Renal cortex interstitium (tissue), 11 donors: ENCODE measurements around the gene MAST3. TPM values are rescaled to one million over a fixed set of nuclear protein-coding genes. Genes with fewer than 3 reads are reported as not detected.

Experiments used
- DNase-seq, 11 donors: peaks; one replicate each; pipeline ENCODE4 v3.0.0-alpha.2; 2013; ENCODE audit warnings: low read depth in 9 of 11, low spot score in 4 of 11; ENCODE audit errors: extremely low read depth in 1 of 11
- polyA plus RNA-seq, 3 donors: library from polyadenylated mRNA; unstranded; fragments of 120-200 nt; gene quantifications; one replicate each; pipeline ENCODE4 v1.2.1, GENCODE V29; 2013; ENCODE audit not compliant: insufficient read length in 3 of 3

The MAST3 gene
- polyA plus RNA-seq, 3 donors, result 4.6 to 9.2 (median 5.5) TPM

DNA sequence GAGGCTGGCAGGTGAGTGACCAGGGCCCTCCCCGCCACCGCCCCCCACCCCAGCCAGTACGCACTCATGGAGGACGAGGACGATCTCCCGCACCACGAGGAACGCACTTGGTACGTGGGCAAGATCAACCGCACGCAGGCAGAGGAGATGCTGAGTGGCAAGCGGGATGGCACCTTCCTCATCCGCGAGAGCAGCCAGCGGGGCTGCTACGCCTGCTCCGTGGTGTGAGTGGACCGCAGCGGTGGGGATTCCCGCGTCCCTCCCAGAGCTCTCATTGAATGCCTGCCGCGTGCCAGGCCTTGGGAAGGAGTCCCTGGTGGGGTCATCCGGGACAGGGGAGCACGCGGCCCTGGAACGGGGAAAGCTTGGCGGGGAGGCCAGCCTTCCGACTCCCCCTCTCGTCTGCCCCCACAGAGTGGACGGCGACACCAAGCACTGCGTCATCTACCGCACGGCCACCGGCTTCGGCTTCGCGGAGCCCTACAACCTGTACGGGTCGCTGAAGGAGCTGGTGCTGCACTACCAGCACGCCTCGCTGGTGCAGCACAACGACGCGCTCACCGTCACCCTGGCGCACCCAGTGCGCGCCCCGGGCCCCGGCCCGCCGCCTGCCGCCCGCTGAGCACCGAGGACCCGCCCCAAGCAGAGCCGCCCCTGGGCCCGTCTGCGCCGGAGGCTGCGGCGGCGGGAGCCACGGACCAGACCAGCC lies 71.2 kb downstream of the MAST3 start:
- no peak for DNase-seq

DNA sequence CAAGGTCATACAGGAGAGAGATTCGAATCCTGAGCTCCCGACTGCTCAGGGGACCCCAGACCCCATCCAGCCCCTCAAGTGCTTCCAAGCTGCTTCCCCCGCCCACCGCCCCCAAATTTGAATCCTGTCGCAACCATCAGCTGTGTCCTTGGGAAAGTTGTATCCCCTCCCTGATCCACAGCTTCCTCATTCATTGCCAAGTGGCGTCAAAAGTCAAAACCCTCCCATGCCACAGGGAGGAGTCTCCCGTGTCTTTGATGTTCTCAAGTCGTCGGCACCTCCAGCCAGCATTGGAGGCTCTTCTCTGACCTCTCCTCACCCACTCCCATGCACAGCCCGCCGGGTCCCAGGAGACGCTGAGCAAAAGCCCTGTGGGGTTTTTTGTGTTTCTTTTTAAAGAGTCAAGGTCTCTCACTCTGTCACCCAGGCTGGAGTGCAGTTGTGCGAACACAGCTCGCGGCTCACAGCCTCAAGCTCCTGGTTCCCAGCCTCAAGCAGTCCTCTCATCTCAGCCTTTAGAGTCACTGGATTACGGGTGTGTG lies 73.2 kb downstream of the MAST3 start:
- DNase-seq, result no peak

- DNase-seq, result no peak
Measured at GRCh38 chr19:18171605-18172327, 74.2 kb downstream of the MAST3 start.

GRCh38 chr19:18172331-18173053 lies 74.9 kb downstream of the MAST3 start:
- DNase-seq, result no peak

DNA sequence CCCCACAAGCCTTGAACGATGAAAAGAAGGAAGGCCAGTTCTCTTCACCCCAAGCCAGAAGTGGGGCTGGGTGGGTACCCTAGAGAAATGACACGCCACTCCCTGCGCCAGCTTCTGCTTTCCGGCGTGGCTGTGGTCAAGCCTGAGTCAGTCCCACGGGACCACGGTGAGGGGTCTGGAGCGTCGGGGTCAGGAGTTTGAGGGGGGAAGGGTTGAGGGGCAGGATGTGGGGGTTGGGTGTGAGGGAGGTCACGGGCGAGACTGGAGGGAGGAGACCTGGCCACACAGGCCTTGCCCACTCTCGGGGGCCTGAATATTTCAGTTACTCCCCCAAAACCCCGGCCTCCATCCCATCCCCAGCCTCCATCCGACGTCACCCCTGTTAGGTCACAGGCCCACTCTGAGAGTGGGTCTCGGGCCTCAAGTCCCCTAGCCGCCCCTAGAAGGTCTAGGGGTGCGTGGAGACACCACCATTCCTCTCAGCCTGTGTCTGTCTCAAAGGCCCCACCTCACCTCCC lies 75.5 kb downstream of the MAST3 start:
- DNase-seq, result no peak

GRCh38 chr19:18173572-18174288 lies 76.2 kb downstream of the MAST3 start, which contains the start of gene IFI30:
Gene IFI30 (plus strand): TSS chr19:18173813. CDS start chr19:18173842, 29 bp downstream.
- peak in 1 of 11 donors; percentile 78 for DNase-seq

DNA sequence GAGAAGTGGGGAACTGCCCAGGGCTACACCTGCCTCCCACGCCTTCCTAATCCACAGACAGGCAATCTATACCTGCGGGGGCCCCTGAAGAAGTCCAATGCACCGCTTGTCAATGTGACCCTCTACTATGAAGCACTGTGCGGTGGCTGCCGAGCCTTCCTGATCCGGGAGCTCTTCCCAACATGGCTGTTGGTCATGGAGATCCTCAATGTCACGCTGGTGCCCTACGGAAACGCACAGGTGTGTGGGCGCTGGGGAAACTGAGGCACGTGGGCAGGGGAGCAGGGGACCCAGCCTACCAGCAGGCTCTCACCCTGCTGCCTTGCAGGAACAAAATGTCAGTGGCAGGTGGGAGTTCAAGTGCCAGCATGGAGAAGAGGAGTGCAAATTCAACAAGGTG lies 77.4 kb downstream of the MAST3 start:
- DNase-seq, result no peak

GRCh38 chr19:18176367-18177310 lies 79.1 kb downstream of the MAST3 start:
- no peak for DNase-seq

DNA sequence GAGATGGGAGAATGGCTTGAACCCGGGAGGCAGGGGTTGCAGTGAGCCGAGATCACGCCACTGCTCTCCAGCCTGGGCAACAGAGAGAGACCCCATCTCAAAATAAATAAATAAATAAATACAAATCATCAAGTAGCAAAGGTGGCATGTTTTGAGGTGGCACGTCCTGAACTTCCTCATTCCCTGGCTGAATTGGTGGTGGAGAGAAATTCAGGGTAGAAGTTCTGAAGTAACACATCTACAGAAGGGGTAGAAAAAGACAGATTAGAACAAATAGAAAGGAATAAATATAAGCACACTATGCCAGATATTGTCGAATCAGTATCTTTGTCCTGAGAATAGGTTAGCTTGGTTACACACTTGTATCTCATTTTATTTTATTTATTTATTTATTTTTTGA lies 82.4 kb downstream of the MAST3 start:
- DNase-seq, result no peak

- DNase-seq, result no peak
Measured at GRCh38 chr19:18183529-18183928, 86.0 kb downstream of the MAST3 start.

- no peak for DNase-seq
Measured at GRCh38 chr19:18185538-18185937, 88.0 kb downstream of the MAST3 start.

DNA sequence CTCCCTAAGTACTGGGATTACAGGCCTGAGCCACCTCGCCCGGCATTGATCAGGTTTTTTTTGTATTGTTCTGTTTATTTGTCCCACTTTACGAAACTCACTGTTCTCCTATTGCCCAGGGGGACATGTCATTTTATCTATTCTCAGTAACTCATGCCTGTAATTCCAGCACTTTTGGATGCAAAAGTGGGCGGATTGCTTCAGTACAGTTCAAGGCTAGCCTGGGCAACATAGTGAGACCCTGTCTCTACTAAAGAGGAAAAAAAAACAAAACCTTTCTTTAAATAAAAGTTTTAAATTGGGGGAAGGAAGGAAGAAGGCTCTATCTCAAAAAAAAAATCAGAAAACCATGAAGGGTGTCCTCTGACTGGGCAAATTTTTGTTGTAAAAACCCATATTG lies 92.7 kb downstream of the MAST3 start:
- no peak for DNase-seq

DNA sequence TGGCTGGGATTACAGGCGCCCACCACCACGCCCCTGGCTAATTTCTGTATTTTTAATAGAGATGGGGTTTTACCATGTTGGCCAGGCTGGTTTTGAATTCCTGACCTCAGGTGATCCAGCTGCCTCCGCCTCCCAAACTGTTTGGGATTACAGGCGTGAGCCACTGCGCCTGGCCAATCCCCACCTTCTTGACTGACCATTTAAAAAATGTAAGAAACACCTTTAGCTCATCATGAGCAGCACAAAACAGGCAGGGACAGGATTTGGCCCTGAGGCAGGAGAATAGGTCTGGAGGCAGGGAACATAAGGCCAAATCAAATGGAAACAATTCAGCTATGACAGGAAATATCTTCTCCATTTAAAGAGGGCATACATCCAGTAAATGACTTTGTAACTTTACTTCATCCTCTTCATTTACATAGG lies 94.1 kb downstream of the MAST3 start:
- no peak for DNase-seq

DNA sequence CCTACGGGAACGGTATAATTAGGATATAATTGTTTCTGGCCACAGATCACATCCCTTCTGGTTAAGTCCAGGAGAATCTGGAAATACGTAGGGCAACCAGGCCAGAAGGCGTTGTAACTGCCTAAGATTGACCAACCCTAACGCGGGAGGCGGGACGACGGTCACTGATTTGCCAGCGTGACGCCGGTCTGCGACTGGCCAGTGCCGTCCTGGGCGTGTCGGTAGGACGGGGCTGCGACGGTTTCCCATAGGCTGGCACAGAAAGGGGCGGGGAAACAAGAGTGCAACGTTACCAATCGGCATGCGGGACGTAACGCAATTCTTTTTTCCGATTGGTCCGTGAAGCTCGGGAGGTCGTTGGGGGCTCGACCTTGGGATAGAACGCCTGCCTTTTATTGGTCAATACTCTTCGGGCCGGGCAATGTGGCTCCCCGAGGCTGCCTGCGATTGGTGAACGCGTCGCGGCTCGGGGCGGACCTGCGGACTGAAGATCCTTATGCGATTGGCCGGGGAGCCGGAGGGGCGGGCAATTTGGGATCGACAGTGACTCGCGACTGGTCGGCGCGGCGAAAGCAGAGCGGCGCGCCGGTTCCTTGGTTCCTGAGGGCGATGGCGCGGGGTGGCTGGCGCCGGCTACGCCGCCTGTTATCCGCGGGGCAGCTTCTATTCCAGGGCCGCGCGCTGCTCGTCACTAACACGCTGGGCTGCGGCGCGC lies 95.3 kb downstream of the MAST3 start, which contains the start of gene MPV17L2:
Gene MPV17L2, plus strand, starts transcription at position 546 of the 715 bp plus-strand sequence. Its CDS starts 64 bp downstream, at position 610.
- peak; percentile 98 to 100 (median 100) for DNase-seq

GRCh38 chr19:18193388-18194180 lies 96.0 kb downstream of the MAST3 start:
- DNase-seq, result no peak

DNA sequence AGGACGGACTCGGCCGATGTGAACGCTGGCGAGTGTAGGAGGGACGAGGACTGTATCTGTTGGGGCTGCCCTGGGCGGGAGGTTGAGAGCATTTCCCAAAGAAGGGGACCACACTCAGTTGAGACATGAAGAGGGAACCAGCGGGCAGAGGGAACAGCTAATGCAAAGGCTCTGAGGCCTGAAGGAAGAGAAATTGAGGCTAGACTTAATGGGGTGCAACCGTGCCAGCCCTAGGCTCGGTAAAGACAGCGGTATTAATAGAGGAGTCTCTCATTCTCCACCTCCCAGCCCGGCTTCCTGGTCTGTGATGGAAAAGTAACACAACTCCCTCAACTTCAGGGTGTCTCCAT lies 96.6 kb downstream of the MAST3 start:
- no peak for DNase-seq
